OCI-LY7 (cell line): ENCODE measurements around the gene CHI3L2. TPM values are rescaled to one million over a fixed set of nuclear protein-coding genes. Genes with fewer than 3 reads are reported as not detected.

ENCODE experiments used
- BruUV-seq: library from RNA; stranded (reverse); fragments of 400-500 nt; replicated peaks from 2 replicates; lab custom pipeline; 2021; lab: Mats Ljungman, UMichigan
- CTCF ChIA-PET: fragments of 300-600 bp; sonication (Branson Sonifier 250); formaldehyde crosslinking; loops from one replicate; lab custom pipeline; 2022; ENCODE audit warnings: antibody characterized with exemption; ENCODE audit not compliant: unreplicated experiment; lab: Charles Lee
- POLR2A ChIA-PET: fragments of 300-600 bp; sonication (Branson Sonifier 250); formaldehyde crosslinking; loops from one replicate; lab custom pipeline; 2022; ENCODE audit warnings: antibody characterized with exemption; lab: Charles Lee
- DNase-seq: peaks from one replicate; pipeline ENCODE4 v3.0.0-alpha.2; 2015; ENCODE audit warnings: low spot score
- H2AFZ ChIP-seq: fragments of 200-600 bp; sonication (generic), shearing (Covaris generic); 2 replicates; pipeline ENCODE4 v1.6.1; 2014; ENCODE audit warnings: mild to moderate bottlenecking, antibody characterized with exemption, low read length, moderate library complexity
- H3K27ac ChIP-seq: fragments of 200-600 bp; sonication (generic); 2 replicates; pipeline ENCODE4 v1.5.1; 2014; ENCODE audit warnings: mixed run types, low read depth, mild to moderate bottlenecking, moderate library complexity, low read length, inconsistent platforms; ENCODE audit not compliant: poor library complexity, severe bottlenecking
- H3K36me3 ChIP-seq: fragments of 200-600 bp; sonication (generic); 2 replicates; pipeline ENCODE4 v1.6.1; 2014; ENCODE audit warnings: mild to moderate bottlenecking, antibody characterized with exemption, low read length, moderate library complexity, mixed read lengths; ENCODE audit not compliant: insufficient read depth
- H3K4me1 ChIP-seq: fragments of 200-600 bp; sonication (generic); 2 replicates; pipeline ENCODE4 v1.5.1; 2014; ENCODE audit warnings: mild to moderate bottlenecking, low read length; ENCODE audit not compliant: insufficient read depth, poor library complexity, severe bottlenecking
- H3K4me2 ChIP-seq: fragments of 200-600 bp; sonication (generic); 2 replicates; pipeline ENCODE4 v1.6.1; 2014; ENCODE audit warnings: mild to moderate bottlenecking, low read length
- H3K4me3 ChIP-seq: fragments of 200-600 bp; sonication (generic); 2 replicates; pipeline ENCODE4 v1.5.1; 2014; ENCODE audit warnings: mild to moderate bottlenecking, low read depth, low read length; ENCODE audit not compliant: poor library complexity, severe bottlenecking
- H3K79me2 ChIP-seq: fragments of 200-600 bp; sonication (generic); 2 replicates; pipeline ENCODE4 v1.6.1; 2016; ENCODE audit warnings: low read depth, mild to moderate bottlenecking, low read length, moderate library complexity, mixed read lengths; ENCODE audit not compliant: insufficient read depth
- H3K9me2 ChIP-seq: fragments of 200-600 bp; sonication (generic); 2 replicates; pipeline ENCODE4 v1.6.1; 2016; ENCODE audit warnings: mild to moderate bottlenecking, low read length, mixed read lengths; ENCODE audit not compliant: insufficient read depth
- H3K9me3 ChIP-seq: fragments of 200-600 bp; sonication (generic); 2 replicates; pipeline ENCODE4 v1.6.1; 2014; ENCODE audit warnings: mild to moderate bottlenecking, mixed run types, low read length, mixed read lengths
- H4K20me1 ChIP-seq: fragments of 200-600 bp; sonication (generic); 2 replicates; pipeline ENCODE4 v1.6.1; 2014; ENCODE audit warnings: mild to moderate bottlenecking, antibody characterized with exemption, low read length, moderate library complexity, mixed read lengths; ENCODE audit not compliant: insufficient read depth
- CTCF ChIP-seq: fragments of 200-600 bp; sonication (generic); conservative IDR thresholded peaks from 2 replicates; pipeline ENCODE4 v1.5.1; 2014; ENCODE audit warnings: mild to moderate bottlenecking, antibody characterized with exemption, low read length, moderate library complexity, mixed read lengths
- EZH2phosphoT487 ChIP-seq: fragments of 200-600 bp; sonication (generic); IDR thresholded peaks from 2 replicates; pipeline ENCODE4 v1.6.1; 2018; ENCODE audit warnings: low read depth, borderline replicate concordance, mild to moderate bottlenecking, mixed run types, antibody characterized with exemption, low read length, moderate library complexity, mixed read lengths
- intact Hi-C: fragments of 100-400 bp; cut with micrococcal nuclease; formaldehyde crosslinking; loops from one replicate; pipeline ENCODE4 v1.10.0; 2022; ENCODE audit not compliant: unreplicated experiment
- total RNA-seq, 2 experiments: library from RNA; depleted of rRNA in 1 of 2; stranded (reverse); fragments of >200 nt in 1 of 2; shearing (Covaris generic) in 1 of 2; gene quantifications; 2 replicates each; pipeline ENCODE4 v1.2.3, GENCODE V29; 2014 to 2022

CHI3L2 gene
- total RNA-seq, 2 experiments from 2014 or later: 37.1 to 88.7 TPM

GRCh38 chr1:111201275-111202090 is 26.0 kb upstream of the CHI3L2 start:
- H3K4me3 ChIP-seq: no peak overlapping the region
- CTCF ChIA-PET: no interaction called here
- H3K27ac ChIP-seq: peak overlapping the region; percentile 7
- POLR2A ChIA-PET: interaction anchor here (0.5 to 2.6 kb wide), 4 partner anchors 14 to 34 kb away, joined by 3 to 19 read pairs (median 4); no protein-coding TSS in a partner anchor
- no TSS peak for BruUV-seq
- 0 out of 2 replicates have a peak, but pooled peaks cover 4% of the 10 kb centered on the region for H3K36me3 ChIP-seq
- no peak overlapping the region; the same call in 1 of the 2 replicates for H2AFZ ChIP-seq
- no peaks in the 10 kb centered on the region for H4K20me1 ChIP-seq
- no peak for DNase-seq
- H3K4me1 ChIP-seq: peaks cover 79% of the 10 kb centered on the region
- peaks cover 7% of the 10 kb centered on the region; the same call in 1 of the 2 replicates for H3K79me2 ChIP-seq
- no peaks in the 10 kb centered on the region for H3K9me3 ChIP-seq
- intact Hi-C loops: loop anchor here (5.0 kb wide), 1 partner anchor 59 kb away; the partner anchor contains the start of genes CEPT1 and DRAM2
- H3K9me2 ChIP-seq: no peaks in the 10 kb centered on the region
- H3K4me2 ChIP-seq: peak overlapping the region; percentile 98
- TF ChIP-seq EZH2phosphoT487 (no peak), CTCF (no peak)

GRCh38 chr1:111202366-111202706 is 25.2 kb upstream of the CHI3L2 start:
- Histone ChIP-seq H3K9me3 (no peaks in the 10 kb centered on the region), H3K36me3 (0 out of 2 replicates have a peak, but pooled peaks cover 4% of the 10 kb centered on the region)

More at GRCh38 chr1:111202366-111202706, 25.2 kb upstream of the CHI3L2 start:
- Histone ChIP-seq H3K4me2 (peak overlapping the region; percentile 98), H4K20me1 (no peaks in the 10 kb centered on the region), H3K4me3 (peak overlapping the region; percentile 70), H3K27ac (no peak overlapping the region), H3K4me1 (peaks cover 79% of the 10 kb centered on the region), H2AFZ (no peak overlapping the region), H3K9me2 (no peaks in the 10 kb centered on the region), H3K79me2 (peaks cover 7% of the 10 kb centered on the region; the same call in 1 of the 2 replicates)
- CTCF ChIA-PET: no interaction called here
- intact Hi-C loops: loop anchor here (5.0 kb wide), 1 partner anchor 60 kb away; the partner anchor contains the start of genes CEPT1 and DRAM2
- no TSS peak for BruUV-seq
- POLR2A ChIA-PET: interaction anchor here (0.5 to 2.6 kb wide), 5 partner anchors 13 to 173 kb away, joined by 3 to 19 read pairs (median 5); no protein-coding TSS in a partner anchor
- DNase-seq: no peak
- TF ChIP-seq EZH2phosphoT487 (no peak), CTCF (no peak)
